Mesothelial cell of epicardium (in vitro differentiated cells): Measurements from ENCODE around the gene KCNG4. TPM values are rescaled to one million over a fixed set of nuclear protein-coding genes. Genes with fewer than 3 reads are reported as not detected.
"Not testable (repeated sequence)": the region's sequence is repeated elsewhere in the genome, so short reads cannot be mapped to it uniquely, and the experiment has no call there.

ENCODE experiments used
- DNase-seq, 2 experiments: peaks; one replicate each; pipeline ENCODE4 v3.0.0; 2021; ENCODE audit warnings: low spot score in 2 of 2; ENCODE audit not compliant: unreplicated experiment in 2 of 2
- H3K27ac Mint-ChIP-seq: 2 replicates; pipeline ENCODE4 v1.8.0; 2021; ENCODE audit warnings: mixed read lengths
- H3K27me3 Mint-ChIP-seq: 2 replicates; pipeline ENCODE4 v1.8.0; 2021; ENCODE audit warnings: low read depth, mixed read lengths
- H3K36me3 Mint-ChIP-seq: 2 replicates; pipeline ENCODE4 v1.8.0; 2021; ENCODE audit warnings: mixed read lengths
- H3K4me1 Mint-ChIP-seq: 2 replicates; pipeline ENCODE4 v1.8.0; 2021; ENCODE audit warnings: mixed read lengths
- H3K4me3 Mint-ChIP-seq: 2 replicates; pipeline ENCODE4 v1.8.0; 2021; ENCODE audit warnings: mild to moderate bottlenecking, moderate library complexity, mixed read lengths
- H3K9me3 Mint-ChIP-seq: 2 replicates; pipeline ENCODE4 v1.8.0; 2021; ENCODE audit warnings: mixed read lengths
- CTCF ChIP-seq: fragments of 200-600 bp; sonication (generic); IDR thresholded peaks from one replicate; pipeline ENCODE4 v1.5.0; 2021; ENCODE audit warnings: antibody characterized with exemption; ENCODE audit not compliant: unreplicated experiment
- total RNA-seq: library from RNA; stranded (reverse); gene quantifications from 3 replicates; pipeline ENCODE4 v1.2.1, GENCODE V29; 2021

Gene KCNG4
- total RNA-seq, 1 donor from 2014 or later, result not detected

GRCh38 chr16:84225126-84225525 lies 14.7 kb downstream of the KCNG4 start:
- no peak for DNase-seq
- no peak overlapping the region for H3K4me3 Mint-ChIP-seq
- H3K4me1 Mint-ChIP-seq, result peaks cover 3% of the 10 kb centered on the region
- H3K27me3 Mint-ChIP-seq, result no peaks in the 10 kb centered on the region
- H3K36me3 Mint-ChIP-seq, result no peaks in the 10 kb centered on the region
- no peak overlapping the region for H3K27ac Mint-ChIP-seq
- H3K9me3 Mint-ChIP-seq, result no peaks in the 10 kb centered on the region
- no peak for TF ChIP-seq CTCF

GRCh38 chr16:84224554-84224953 lies 15.3 kb downstream of the KCNG4 start:
- Mint-ChIP-seq H3K36me3 (no peaks in the 10 kb centered on the region), H3K27me3 (no peaks in the 10 kb centered on the region), H3K4me1 (peaks cover 3% of the 10 kb centered on the region), H3K4me3 (no peak overlapping the region), H3K27ac (no peak overlapping the region), H3K9me3 (no peaks in the 10 kb centered on the region)
- no peak for DNase-seq
- no peak for TF ChIP-seq CTCF

GRCh38 chr16:84223456-84223855 lies 16.4 kb downstream of the KCNG4 start:
- H3K4me1 Mint-ChIP-seq, result peaks cover 9% of the 10 kb centered on the region
- H3K4me3 Mint-ChIP-seq, result no peak overlapping the region
- no peak for TF ChIP-seq CTCF
- no peaks in the 10 kb centered on the region for H3K27me3 Mint-ChIP-seq
- H3K27ac Mint-ChIP-seq, result no peak overlapping the region
- no peaks in the 10 kb centered on the region for H3K9me3 Mint-ChIP-seq
- DNase-seq, result no peak
- no peaks in the 10 kb centered on the region for H3K36me3 Mint-ChIP-seq

GRCh38 chr16:84220851-84221250 lies 19.0 kb downstream of the KCNG4 start:
- Mint-ChIP-seq H3K4me3 (no peak overlapping the region), H3K36me3 (no peaks in the 10 kb centered on the region), H3K4me1 (peaks cover 6% of the 10 kb centered on the region), H3K27me3 (no peaks in the 10 kb centered on the region), H3K27ac (no peak overlapping the region), H3K9me3 (no peaks in the 10 kb centered on the region)
- TF ChIP-seq CTCF, result no peak
- DNase-seq, result no peak

GRCh38 chr16:84218956-84219355 lies 20.9 kb downstream of the KCNG4 start:
- H3K27ac Mint-ChIP-seq, result no peak overlapping the region
- no peak for DNase-seq
- no peaks in the 10 kb centered on the region for H3K27me3 Mint-ChIP-seq
- no peaks in the 10 kb centered on the region for H3K9me3 Mint-ChIP-seq
- H3K36me3 Mint-ChIP-seq, result no peaks in the 10 kb centered on the region
- no peak for TF ChIP-seq CTCF
- H3K4me1 Mint-ChIP-seq, result peaks cover 6% of the 10 kb centered on the region
- H3K4me3 Mint-ChIP-seq, result no peak overlapping the region

GRCh38 chr16:84218176-84218823 lies 21.5 kb downstream of the KCNG4 start:
- no peaks in the 10 kb centered on the region for H3K36me3 Mint-ChIP-seq
- no peaks in the 10 kb centered on the region for H3K27me3 Mint-ChIP-seq
- H3K9me3 Mint-ChIP-seq, result no peaks in the 10 kb centered on the region
- H3K4me1 Mint-ChIP-seq, result peaks cover 6% of the 10 kb centered on the region
- no peak for TF ChIP-seq CTCF
- DNase-seq, result no peak
- H3K27ac Mint-ChIP-seq, result no peak overlapping the region
- H3K4me3 Mint-ChIP-seq, result no peak overlapping the region

- H3K4me3 Mint-ChIP-seq, DNase-seq, H3K36me3 Mint-ChIP-seq, H3K27ac Mint-ChIP-seq, H3K9me3 Mint-ChIP-seq, H3K4me1 Mint-ChIP-seq, H3K27me3 Mint-ChIP-seq: not testable (repeated sequence)
Measured at GRCh38 chr16:84216144-84216543, 23.7 kb downstream of the KCNG4 start.
